H1 (cell line): ENCODE results near the gene FBLN2.

Experiments used
- BACH1 ChIP-seq: IDR thresholded peaks from 2 replicates; pipeline ENCODE4 v1.6.1; 2012; ENCODE audit warnings: low read length, improper control_type of control experiment
- CBX5 ChIP-seq: fragments of 300-800, 300-1000 bp; sonication (generic); IDR thresholded peaks from 2 replicates; pipeline ENCODE4 v1.7.1; 2016; ENCODE audit warnings: antibody characterized with exemption, low read length, low read depth
- CEBPB ChIP-seq: IDR thresholded peaks from 2 replicates; pipeline ENCODE4 v1.6.1; 2012; ENCODE audit warnings: low read depth, low read length
- CREB1 ChIP-seq: IDR thresholded peaks from 2 replicates; pipeline ENCODE4 v1.6.1; 2012; ENCODE audit warnings: inconsistent platforms
- EZH2 ChIP-seq: fragments of 200-600 bp; sonication (generic); IDR thresholded peaks from 2 replicates; pipeline ENCODE4 v1.7.1; 2012; ENCODE audit warnings: low read depth, mild to moderate bottlenecking, moderate library complexity, low read length, inconsistent platforms; ENCODE audit not compliant: severe bottlenecking
- HDAC6 ChIP-seq: IDR thresholded peaks from one replicate; pipeline ENCODE4 v1.7.1; 2012; ENCODE audit warnings: low read depth, mild to moderate bottlenecking, inconsistent platforms, low read length, moderate library complexity
- MAFK ChIP-seq: IDR thresholded peaks from 2 replicates; pipeline ENCODE4 v1.6.1; 2012; ENCODE audit warnings: low read depth, mild to moderate bottlenecking, improper control_type of control experiment, low read length
- POLR2A ChIP-seq, 2 experiments: IDR thresholded peaks; 1 replicate in 1 of 2; 2 replicates in 1 of 2; pipeline ENCODE4 v1.6.1; 2011; ENCODE audit warnings: low read depth in 2 of 2, low read length in 2 of 2, mild to moderate bottlenecking in 2 of 2; ENCODE audit errors: control extremely low read depth in 1 of 2
- POLR2AphosphoS5 ChIP-seq: IDR thresholded peaks from 2 replicates; pipeline ENCODE4 v1.6.1; 2011; ENCODE audit warnings: low read depth, low read length
- RFX5 ChIP-seq: IDR thresholded peaks from 2 replicates; pipeline ENCODE4 v1.6.1; 2011; ENCODE audit warnings: low read depth, low read length, improper control_type of control experiment, borderline replicate concordance
- TAF1 ChIP-seq: IDR thresholded peaks from 2 replicates; pipeline ENCODE4 v1.6.1; 2011; ENCODE audit warnings: mild to moderate bottlenecking, low read depth, low read length
- TF ChIP-seq, protein P1 (sequence below), 3 experiments: IDR thresholded peaks; 1 replicate in 2 of 3; 2 replicates in 1 of 3; pipeline versions ENCODE4 v1.5.1 to v1.6.1; 2011; ENCODE audit warnings: low read length in 3 of 3, mild to moderate bottlenecking in 3 of 3, inconsistent platforms in 2 of 3, low read depth in 1 of 3, moderate library complexity in 1 of 3; ENCODE audit not compliant: insufficient read depth in 1 of 3; ENCODE audit errors: control extremely low read depth in 1 of 3
- TF ChIP-seq, protein P2 (sequence below): IDR thresholded peaks from 2 replicates; pipeline ENCODE4 v1.6.1; 2012; ENCODE audit warnings: inconsistent platforms
- TF ChIP-seq, protein P3 (sequence below): IDR thresholded peaks from 2 replicates; pipeline ENCODE4 v1.6.1; 2012; ENCODE audit warnings: inconsistent platforms

DNA sequence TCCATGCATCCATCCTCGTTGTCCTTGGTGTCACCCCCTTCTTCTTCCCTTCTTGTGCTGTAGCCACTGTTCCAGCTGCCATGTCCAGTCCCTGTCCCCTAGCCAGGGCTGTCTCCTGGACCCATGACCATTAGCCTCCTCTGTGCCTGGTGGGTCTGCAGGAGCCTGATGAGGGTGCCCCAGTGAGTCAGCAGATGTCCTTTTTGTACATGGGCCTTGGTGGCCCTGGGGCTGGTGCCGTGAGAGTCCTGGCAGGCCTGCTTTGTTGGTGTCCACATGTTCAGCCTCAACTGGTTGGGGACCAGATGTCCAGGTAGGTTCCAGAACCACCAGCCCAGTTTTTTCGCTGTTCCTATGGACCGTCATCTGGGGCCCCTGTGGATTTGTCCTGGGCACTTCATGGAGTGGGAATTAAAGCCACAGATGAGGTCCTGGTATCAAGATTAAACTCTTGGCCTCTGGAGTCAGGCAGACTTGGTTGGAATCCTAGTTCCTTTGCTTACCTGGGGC is 66.1 kb downstream of the FBLN2 start:
- TF ChIP-seq, protein P1, sequence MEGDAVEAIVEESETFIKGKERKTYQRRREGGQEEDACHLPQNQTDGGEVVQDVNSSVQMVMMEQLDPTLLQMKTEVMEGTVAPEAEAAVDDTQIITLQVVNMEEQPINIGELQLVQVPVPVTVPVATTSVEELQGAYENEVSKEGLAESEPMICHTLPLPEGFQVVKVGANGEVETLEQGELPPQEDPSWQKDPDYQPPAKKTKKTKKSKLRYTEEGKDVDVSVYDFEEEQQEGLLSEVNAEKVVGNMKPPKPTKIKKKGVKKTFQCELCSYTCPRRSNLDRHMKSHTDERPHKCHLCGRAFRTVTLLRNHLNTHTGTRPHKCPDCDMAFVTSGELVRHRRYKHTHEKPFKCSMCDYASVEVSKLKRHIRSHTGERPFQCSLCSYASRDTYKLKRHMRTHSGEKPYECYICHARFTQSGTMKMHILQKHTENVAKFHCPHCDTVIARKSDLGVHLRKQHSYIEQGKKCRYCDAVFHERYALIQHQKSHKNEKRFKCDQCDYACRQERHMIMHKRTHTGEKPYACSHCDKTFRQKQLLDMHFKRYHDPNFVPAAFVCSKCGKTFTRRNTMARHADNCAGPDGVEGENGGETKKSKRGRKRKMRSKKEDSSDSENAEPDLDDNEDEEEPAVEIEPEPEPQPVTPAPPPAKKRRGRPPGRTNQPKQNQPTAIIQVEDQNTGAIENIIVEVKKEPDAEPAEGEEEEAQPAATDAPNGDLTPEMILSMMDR (IDR thresholded peaks at IDR 0.05; ENCODE audit: control extremely low read depth in 1 of 3, insufficient read depth in 1 of 3, low read depth in 1 of 3, low read length in 3 of 3): no peak
- TF ChIP-seq TAF1: no peak
- TF ChIP-seq CEBPB: no peak
- no peak for TF ChIP-seq POLR2A (IDR thresholded peaks at IDR 0.05; ENCODE audit: control extremely low read depth in 1 of 2, low read depth in 2 of 2, low read length in 2 of 2)
- no peak for TF ChIP-seq CREB1
- no peak for TF ChIP-seq RFX5
- no peak for TF ChIP-seq BACH1
- no peak for TF ChIP-seq CBX5
- TF ChIP-seq MAFK: no peak
- TF ChIP-seq, protein P2, sequence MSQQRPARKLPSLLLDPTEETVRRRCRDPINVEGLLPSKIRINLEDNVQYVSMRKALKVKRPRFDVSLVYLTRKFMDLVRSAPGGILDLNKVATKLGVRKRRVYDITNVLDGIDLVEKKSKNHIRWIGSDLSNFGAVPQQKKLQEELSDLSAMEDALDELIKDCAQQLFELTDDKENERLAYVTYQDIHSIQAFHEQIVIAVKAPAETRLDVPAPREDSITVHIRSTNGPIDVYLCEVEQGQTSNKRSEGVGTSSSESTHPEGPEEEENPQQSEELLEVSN: no peak
- TF ChIP-seq POLR2AphosphoS5: no peak
- TF ChIP-seq EZH2: no peak
- TF ChIP-seq HDAC6: no peak
- TF ChIP-seq, protein P3, sequence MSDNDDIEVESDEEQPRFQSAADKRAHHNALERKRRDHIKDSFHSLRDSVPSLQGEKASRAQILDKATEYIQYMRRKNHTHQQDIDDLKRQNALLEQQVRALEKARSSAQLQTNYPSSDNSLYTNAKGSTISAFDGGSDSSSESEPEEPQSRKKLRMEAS: no peak
